Colonic mucosa (tissue), 4 donors: ENCODE results near the gene NR3C2. TPM values are rescaled to one million over a fixed set of nuclear protein-coding genes. Genes with fewer than 3 reads are reported as not detected.

Source experiments
- DNase-seq: peaks from one replicate; pipeline ENCODE4 v3.0.0-alpha.2; 2020
- H3K27ac ChIP-seq: fragments of 200-600 bp; one replicate; pipeline ENCODE4 v1.8.0; 2021
- H3K27me3 ChIP-seq: fragments of 200-600 bp; one replicate; pipeline ENCODE4 v1.8.0; 2021
- H3K36me3 ChIP-seq: fragments of 200-600 bp; one replicate; pipeline ENCODE4 v1.8.0; 2021
- H3K4me1 ChIP-seq: fragments of 200-600 bp; one replicate; pipeline ENCODE4 v1.8.0; 2021; ENCODE audit warnings: mild to moderate bottlenecking
- H3K4me3 ChIP-seq: fragments of 200-600 bp; one replicate; pipeline ENCODE4 v1.8.0; 2021
- H3K9ac ChIP-seq, 2 donors: one replicate each; pipeline ENCODE4 v1.7.0; 2013; ENCODE audit warnings: control low read depth in 2 of 2, low read depth in 2 of 2, low read length in 2 of 2
- H3K9me3 ChIP-seq: fragments of 200-600 bp; one replicate; pipeline ENCODE4 v1.8.0; 2021
- intact Hi-C: fragments of 100-400 bp; cut with DNase I; formaldehyde crosslinking; loops from one replicate; pipeline ENCODE4 v1.14.1; 2022
- total RNA-seq, 2 donors: library from RNA; stranded (reverse); fragmentation: NEBNext Ultra II Directional in 1 of 2; extraction: Animal tissue kit (Norgen Biotek cat#: 25700) in 1 of 2; gene quantifications; one replicate each; pipeline ENCODE4 v1.2.1, GENCODE V29; 2021
- TF ChIP-seq, protein P1 (sequence below): fragments of 200-600 bp; IDR thresholded peaks from one replicate; pipeline ENCODE4 v1.8.0; 2022; ENCODE audit warnings: antibody characterized with exemption, mild to moderate bottlenecking
- donor health status: healthy.
- donor health status: DM: no; HTN: no; CAD: no.
- donor health status: DM: no; HTN: no; CAD: no.

Gene NR3C2
- total RNA-seq, 2 donors from 2014 or later = 74.8 to 96.0 TPM

DNA sequence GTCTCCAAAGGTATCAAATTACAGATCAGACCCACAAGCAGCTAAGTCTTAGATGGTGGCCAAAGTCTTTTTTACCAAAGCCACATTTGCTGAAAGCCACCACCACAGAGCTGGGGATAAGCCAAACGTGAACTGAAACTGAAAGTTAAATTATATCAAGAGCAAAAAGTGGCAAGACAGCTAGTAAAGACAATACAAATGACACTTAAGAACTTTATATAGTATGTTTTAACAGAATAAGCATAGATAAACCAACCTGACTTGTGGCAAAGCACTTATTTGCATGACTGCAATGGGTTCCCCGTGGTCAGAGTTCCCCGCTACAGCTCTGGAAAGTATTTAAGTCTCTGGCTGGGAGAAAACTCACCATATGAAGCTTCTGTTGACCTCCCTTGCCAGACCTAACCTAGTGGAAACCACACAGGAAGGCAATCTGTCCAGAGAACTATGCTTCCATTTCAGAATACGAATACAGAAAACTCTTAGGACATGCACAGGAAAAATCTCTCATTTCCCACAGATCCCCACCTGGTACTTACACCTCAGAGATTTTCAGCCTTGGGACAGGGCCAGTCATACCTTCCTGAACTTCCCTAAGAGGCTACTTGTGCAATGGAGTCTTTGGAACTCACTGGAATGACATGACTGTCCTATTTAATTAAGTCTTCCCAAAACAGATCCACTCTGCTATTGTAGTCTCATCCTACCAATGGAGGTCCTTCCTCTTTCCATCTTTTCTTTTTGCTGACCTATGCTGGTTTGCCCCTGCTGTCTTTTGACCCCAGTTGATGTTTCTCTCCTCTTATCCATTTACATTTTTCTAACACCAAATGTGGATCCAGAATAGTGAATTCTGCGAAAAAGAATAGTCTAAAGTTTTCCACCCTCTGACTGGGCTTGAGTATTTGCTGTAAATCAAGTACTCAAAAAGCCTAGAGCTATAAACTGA lies 225.1 kb downstream of the NR3C2 start:
- Histone ChIP-seq H3K36me3 (no peaks in the 10 kb centered on the region), H3K27ac (peak overlapping the region; percentile 20), H3K4me3 (no peak overlapping the region), H3K9ac (no peak overlapping the region), H3K27me3 (no peaks in the 10 kb centered on the region), H3K4me1 (peaks cover 14% of the 10 kb centered on the region), H3K9me3 (no peaks in the 10 kb centered on the region)
- no peak for DNase-seq
- intact Hi-C loops = no loop called here
- TF ChIP-seq, protein P1, sequence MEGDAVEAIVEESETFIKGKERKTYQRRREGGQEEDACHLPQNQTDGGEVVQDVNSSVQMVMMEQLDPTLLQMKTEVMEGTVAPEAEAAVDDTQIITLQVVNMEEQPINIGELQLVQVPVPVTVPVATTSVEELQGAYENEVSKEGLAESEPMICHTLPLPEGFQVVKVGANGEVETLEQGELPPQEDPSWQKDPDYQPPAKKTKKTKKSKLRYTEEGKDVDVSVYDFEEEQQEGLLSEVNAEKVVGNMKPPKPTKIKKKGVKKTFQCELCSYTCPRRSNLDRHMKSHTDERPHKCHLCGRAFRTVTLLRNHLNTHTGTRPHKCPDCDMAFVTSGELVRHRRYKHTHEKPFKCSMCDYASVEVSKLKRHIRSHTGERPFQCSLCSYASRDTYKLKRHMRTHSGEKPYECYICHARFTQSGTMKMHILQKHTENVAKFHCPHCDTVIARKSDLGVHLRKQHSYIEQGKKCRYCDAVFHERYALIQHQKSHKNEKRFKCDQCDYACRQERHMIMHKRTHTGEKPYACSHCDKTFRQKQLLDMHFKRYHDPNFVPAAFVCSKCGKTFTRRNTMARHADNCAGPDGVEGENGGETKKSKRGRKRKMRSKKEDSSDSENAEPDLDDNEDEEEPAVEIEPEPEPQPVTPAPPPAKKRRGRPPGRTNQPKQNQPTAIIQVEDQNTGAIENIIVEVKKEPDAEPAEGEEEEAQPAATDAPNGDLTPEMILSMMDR = no peak

DNA sequence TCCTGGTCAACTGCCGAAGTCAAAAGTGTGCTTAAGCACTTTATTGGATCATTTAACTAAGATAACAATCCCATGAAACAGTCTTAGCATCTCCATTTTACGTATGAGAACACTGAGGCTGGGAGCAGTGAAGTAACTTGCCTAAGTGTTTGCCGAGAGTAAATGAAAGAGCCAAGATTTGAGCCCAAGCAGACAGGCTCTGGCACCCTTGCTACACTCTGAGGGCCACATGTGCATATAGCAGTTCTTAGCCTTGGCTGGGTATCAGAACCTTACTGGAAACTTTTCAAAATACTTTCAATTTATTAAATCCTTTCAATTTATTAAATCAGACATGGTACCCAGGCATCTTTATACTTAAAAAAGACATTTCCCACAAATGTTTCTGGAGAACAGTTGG lies 225.9 kb downstream of the NR3C2 start:
- no peak for DNase-seq
- Histone ChIP-seq H3K9ac (no peak overlapping the region), H3K4me1 (peaks cover 14% of the 10 kb centered on the region), H3K9me3 (no peaks in the 10 kb centered on the region), H3K27ac (peak overlapping the region; percentile 20), H3K36me3 (no peaks in the 10 kb centered on the region), H3K27me3 (no peaks in the 10 kb centered on the region), H3K4me3 (no peak overlapping the region)
- TF ChIP-seq, protein P1 = no peak
- intact Hi-C loops = no loop called here

DNA sequence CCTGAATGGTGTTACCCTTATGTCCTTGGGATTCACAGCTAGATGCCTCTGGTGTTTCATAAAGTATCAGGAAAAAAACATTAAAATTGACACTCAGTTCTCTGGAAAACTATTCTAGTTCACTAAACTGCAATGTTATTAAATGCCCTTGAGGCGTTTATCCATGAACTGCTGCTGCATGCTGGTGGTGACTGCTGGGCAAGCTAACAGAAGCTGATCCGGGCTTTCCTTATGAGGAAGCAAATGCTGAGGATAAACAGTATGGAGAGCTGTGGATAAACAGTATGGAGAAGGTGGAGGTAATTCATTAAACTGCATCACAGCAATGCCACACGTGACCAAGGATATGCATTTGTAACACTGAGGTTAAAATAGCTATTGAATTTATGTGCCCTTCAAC lies 227.0 kb downstream of the NR3C2 start:
- H3K4me3 ChIP-seq = no peak overlapping the region
- H3K9ac ChIP-seq = no peak overlapping the region
- intact Hi-C loops = no loop called here
- TF ChIP-seq, protein P1 = no peak
- DNase-seq = no peak
- no peaks in the 10 kb centered on the region for H3K9me3 ChIP-seq
- H3K27ac ChIP-seq = no peak overlapping the region
- H3K36me3 ChIP-seq = no peaks in the 10 kb centered on the region
- H3K4me1 ChIP-seq = peaks cover 14% of the 10 kb centered on the region
- no peaks in the 10 kb centered on the region for H3K27me3 ChIP-seq

DNA sequence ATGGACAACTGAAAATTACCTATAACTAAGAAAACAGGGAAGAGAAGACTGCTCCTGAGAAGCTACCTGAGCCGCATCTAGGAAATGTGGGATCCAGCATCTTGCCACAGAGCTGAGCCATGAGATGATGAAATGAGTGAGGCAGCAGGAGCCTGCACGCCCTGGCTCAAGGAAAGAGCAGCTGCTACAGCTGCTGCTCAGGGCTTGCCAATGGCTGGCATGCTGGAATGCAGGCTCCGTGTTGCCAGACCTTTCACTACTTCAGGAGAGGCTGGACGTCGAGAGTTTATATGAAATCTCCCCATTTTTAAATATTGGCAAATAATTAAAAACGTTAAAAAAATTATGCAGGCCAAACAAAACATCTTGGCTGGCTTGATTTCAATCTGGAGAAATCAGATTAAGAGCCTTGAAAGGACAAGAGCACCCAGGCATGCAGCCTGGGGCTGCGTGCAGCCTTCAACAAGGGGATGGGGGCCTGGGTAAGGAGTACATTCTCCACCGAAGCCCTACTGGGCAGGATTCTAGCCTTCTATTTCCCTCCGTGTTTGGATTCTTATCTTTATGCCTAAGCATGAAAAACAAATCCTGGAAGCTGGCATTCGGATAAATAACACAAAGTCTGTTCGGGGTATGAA lies 227.6 kb downstream of the NR3C2 start:
- H3K9ac ChIP-seq = no peak overlapping the region
- no peak overlapping the region for H3K27ac ChIP-seq
- peaks cover 14% of the 10 kb centered on the region for H3K4me1 ChIP-seq
- intact Hi-C loops = no loop called here
- TF ChIP-seq, protein P1 = no peak
- no peaks in the 10 kb centered on the region for H3K36me3 ChIP-seq
- no peak for DNase-seq
- no peaks in the 10 kb centered on the region for H3K27me3 ChIP-seq
- no peak overlapping the region for H3K4me3 ChIP-seq
- H3K9me3 ChIP-seq = no peaks in the 10 kb centered on the region

DNA sequence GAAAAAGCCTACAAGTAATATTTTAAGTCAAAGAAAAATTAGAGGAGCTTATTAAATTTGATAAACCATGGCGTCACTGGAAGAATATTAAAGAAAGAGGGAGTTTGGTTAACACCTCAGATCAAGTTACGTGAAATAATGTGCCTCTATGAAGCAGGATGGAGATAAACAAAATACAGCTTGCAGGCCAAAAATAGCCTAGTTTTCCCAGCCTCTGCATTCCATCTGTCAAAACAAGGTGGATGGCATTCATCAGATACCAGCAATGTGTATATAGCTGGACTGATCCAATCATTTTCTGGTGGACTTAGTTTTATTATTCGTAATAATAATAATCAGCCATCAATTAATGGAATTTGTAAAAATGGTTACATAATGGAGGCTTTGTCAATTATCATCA lies 230.7 kb downstream of the NR3C2 start:
- H3K36me3 ChIP-seq = no peaks in the 10 kb centered on the region
- no peak overlapping the region for H3K9ac ChIP-seq
- no peak overlapping the region for H3K4me3 ChIP-seq
- intact Hi-C loops = no loop called here
- TF ChIP-seq, protein P1 = no peak
- peaks cover 6% of the 10 kb centered on the region for H3K4me1 ChIP-seq
- H3K27ac ChIP-seq = no peak overlapping the region
- H3K27me3 ChIP-seq = no peaks in the 10 kb centered on the region
- no peak for DNase-seq
- no peaks in the 10 kb centered on the region for H3K9me3 ChIP-seq
